GM21381 (cell line): ENCODE measurements around the gene WNT11.

Source experiments
- ATAC-seq: cut with Tn5 transposase; IDR thresholded peaks from one replicate; pipeline ENCODE4 v1.9.1; 2021; ENCODE audit warnings: mild to moderate bottlenecking, moderate library complexity; ENCODE audit not compliant: unreplicated experiment

Gene WNT11

GRCh38 chr11:76179147-76179546 lies 27.2 kb downstream of the WNT11 start:
- no peak for ATAC-seq

GRCh38 chr11:76177250-76177686 lies 29.0 kb downstream of the WNT11 start:
- no peak for ATAC-seq

- no peak for ATAC-seq
Measured at GRCh38 chr11:76176463-76176862, 29.8 kb downstream of the WNT11 start.

GRCh38 chr11:76175783-76176182 lies 30.5 kb downstream of the WNT11 start:
- ATAC-seq: no peak

GRCh38 chr11:76174330-76174729 lies 32.0 kb downstream of the WNT11 start:
- ATAC-seq: no peak

GRCh38 chr11:76173663-76174062 lies 32.6 kb downstream of the WNT11 start:
- ATAC-seq: no peak

- no peak for ATAC-seq
Measured at GRCh38 chr11:76172583-76172982, 33.7 kb downstream of the WNT11 start.

- no peak for ATAC-seq
Measured at GRCh38 chr11:76170468-76170867, 35.8 kb downstream of the WNT11 start.

GRCh38 chr11:76169473-76169896 lies 36.8 kb downstream of the WNT11 start:
- no peak for ATAC-seq

- no peak for ATAC-seq
Measured at GRCh38 chr11:76167590-76167989, 38.7 kb downstream of the WNT11 start.

- peak; percentile 53 for ATAC-seq
Measured at GRCh38 chr11:76166314-76166713, 40.0 kb downstream of the WNT11 start.

GRCh38 chr11:76164861-76165751 lies 41.2 kb downstream of the WNT11 start:
- no peak for ATAC-seq

- ATAC-seq: no peak
Measured at GRCh38 chr11:76164081-76164480, 42.2 kb downstream of the WNT11 start.

- ATAC-seq: no peak
Measured at GRCh38 chr11:76163289-76163880, 42.9 kb downstream of the WNT11 start.

- no peak for ATAC-seq
Measured at GRCh38 chr11:76162336-76163288, 43.7 kb downstream of the WNT11 start.

- no peak for ATAC-seq
Measured at GRCh38 chr11:76161261-76161961, 44.9 kb downstream of the WNT11 start.

- no peak for ATAC-seq
Measured at GRCh38 chr11:76160856-76161255, 45.4 kb downstream of the WNT11 start.

- no peak for ATAC-seq
Measured at GRCh38 chr11:76159983-76160661, 46.2 kb downstream of the WNT11 start.

GRCh38 chr11:76159303-76159937 lies 46.9 kb downstream of the WNT11 start:
- ATAC-seq: no peak
